HCT116 (cell line): ENCODE measurements around the gene GNAO1. TPM values are rescaled to one million over a fixed set of nuclear protein-coding genes. Genes with fewer than 3 reads are reported as not detected.

Experiments used
- ATAC-seq: fragments of 200-7000 bp; cut with Tn5 transposase; 2 replicates; pipeline ENCODE4 v1.9.1; 2020; ENCODE audit warnings: mild to moderate bottlenecking, moderate library complexity
- BruUV-seq: library from RNA; stranded (reverse); fragments of 400-500 nt; replicated peaks from 2 replicates; lab custom pipeline; 2021; lab: Mats Ljungman, UMichigan
- CTCF ChIA-PET: fragments of 300-600 bp; sonication (Branson Sonifier 250); formaldehyde crosslinking; loops from one replicate; lab custom pipeline; 2021; ENCODE audit warnings: antibody characterized with exemption; lab: Charles Lee
- POLR2A ChIA-PET: fragments of 300-600, 350-600 bp; sonication (Branson Sonifier 250); formaldehyde crosslinking; loops from one replicate; lab custom pipeline; 2021; ENCODE audit warnings: antibody characterized with exemption; lab: Charles Lee
- RAD21 ChIA-PET, 2 experiments: fragments of 300-600 bp; sonication (Branson Sonifier 250); formaldehyde crosslinking; loops; one replicate each; lab custom pipeline; 2023; ENCODE audit warnings: low total read pairs in 2 of 2; ENCODE audit not compliant: uncharacterized antibody in 2 of 2, unreplicated experiment in 2 of 2, low non-redundant PET in 1 of 2; lab: Charles Lee
- DNase-seq: peaks from one replicate; pipeline ENCODE4 v3.0.0-alpha.2; 2010; ENCODE audit warnings: low read depth, low spot score
- H2AFZ ChIP-seq: fragments of 200-600 bp; shearing (Covaris generic), sonication (generic); 2 replicates; pipeline ENCODE4 v1.6.1; 2017; ENCODE audit warnings: low read depth, mixed run types, mixed read lengths, antibody characterized with exemption, low read length; ENCODE audit not compliant: poor library complexity, severe bottlenecking
- H3K27ac ChIP-seq: 2 replicates; pipeline ENCODE4 v1.5.1; 2012; ENCODE audit warnings: low read depth, low read length
- H3K27me3 ChIP-seq: fragments of 200-600 bp; sonication (generic); 2 replicates; pipeline ENCODE4 v1.6.1; 2016; ENCODE audit warnings: mixed run types, low read length, mixed read lengths; ENCODE audit not compliant: insufficient read depth
- H3K36me3 ChIP-seq, 2 experiments: fragments of 200-500 bp in 1 of 2; fragments of 200-600 bp in 1 of 2; sonication (Bioruptor generic) in 1 of 2; sonication (generic) in 1 of 2; 2 replicates each; pipeline versions ENCODE4 v1.5.1 to v1.6.1; 2014 to 2016; ENCODE audit warnings: low read length in 2 of 2, inconsistent platforms in 1 of 2, mixed read lengths in 1 of 2, mixed run types in 1 of 2; ENCODE audit not compliant: insufficient read depth in 2 of 2, control insufficient read depth in 1 of 2
- H3K4me1 ChIP-seq, 2 experiments: fragments of 200-600 bp in 1 of 2; sonication (generic) in 1 of 2; 2 replicates each; pipeline versions ENCODE4 v1.5.1 to v1.6.1; 2012 to 2017; ENCODE audit warnings: low read length in 2 of 2, inconsistent platforms in 1 of 2, mild to moderate bottlenecking in 1 of 2, mixed read lengths in 1 of 2, mixed run types in 1 of 2, moderate library complexity in 1 of 2; ENCODE audit not compliant: insufficient read depth in 2 of 2, control insufficient read depth in 1 of 2
- H3K4me2 ChIP-seq: fragments of 200-600 bp; sonication (generic); 2 replicates; pipeline ENCODE4 v1.6.1; 2017; ENCODE audit warnings: mixed run types, low read length, mixed read lengths
- H3K4me3 ChIP-seq, 2 experiments: fragments of 200-600 bp in 1 of 2; sonication (generic) in 1 of 2; replicated peaks in 1 of 2; 2 replicates each; pipeline ENCODE4 v1.5.1; 2011 to 2016; ENCODE audit warnings: low read length in 2 of 2, control low read depth in 1 of 2, low read depth in 1 of 2, mild to moderate bottlenecking in 1 of 2, mixed read lengths in 1 of 2, mixed run types in 1 of 2
- H3K79me2 ChIP-seq: fragments of 200-600 bp; sonication (generic); 2 replicates; pipeline ENCODE4 v1.6.1; 2017; ENCODE audit warnings: mild to moderate bottlenecking, mixed run types, low read length, moderate library complexity, mixed read lengths; ENCODE audit not compliant: insufficient read depth
- H3K9ac ChIP-seq: fragments of 200-600 bp; sonication (generic); 2 replicates; pipeline ENCODE4 v1.6.1; 2016; ENCODE audit warnings: low read length, mixed read lengths
- H3K9me2 ChIP-seq: fragments of 200-600 bp; sonication (generic), shearing (Covaris generic); 2 replicates; pipeline ENCODE4 v1.6.1; 2017; ENCODE audit warnings: mixed run types, mild to moderate bottlenecking, moderate library complexity; ENCODE audit not compliant: insufficient read depth
- H3K9me3 ChIP-seq, 2 experiments: fragments of 200-500 bp in 1 of 2; fragments of 200-600 bp in 1 of 2; sonication (Bioruptor generic) in 1 of 2; sonication (generic) in 1 of 2; 2 replicates each; pipeline ENCODE4 v1.6.1; 2014 to 2017; ENCODE audit warnings: low read length in 2 of 2, mixed read lengths in 2 of 2, inconsistent platforms in 1 of 2, low read depth in 1 of 2, mild to moderate bottlenecking in 1 of 2, mixed run types in 1 of 2, moderate library complexity in 1 of 2; ENCODE audit not compliant: control insufficient read depth in 1 of 2, insufficient read depth in 1 of 2
- H4K20me1 ChIP-seq: fragments of 200-600 bp; sonication (generic), shearing (Covaris generic); 2 replicates; pipeline ENCODE4 v1.6.1; 2017; ENCODE audit warnings: mixed run types, mild to moderate bottlenecking, moderate library complexity; ENCODE audit not compliant: insufficient read depth
- CBX3 ChIP-seq: IDR thresholded peaks from 2 replicates; pipeline ENCODE4 v1.6.1; 2012; ENCODE audit warnings: low read depth
- CEBPB ChIP-seq: IDR thresholded peaks from 2 replicates; pipeline ENCODE4 v1.6.1; 2012; ENCODE audit warnings: low read depth
- EGR1 ChIP-seq: IDR thresholded peaks from 2 replicates; pipeline ENCODE4 v1.6.1; 2012; ENCODE audit warnings: low read depth
- ELF1 ChIP-seq: IDR thresholded peaks from 2 replicates; pipeline ENCODE4 v1.6.1; 2012; ENCODE audit warnings: low read depth, borderline replicate concordance
- EZH2 ChIP-seq: fragments of 200-600 bp; sonication (generic); IDR thresholded peaks from 2 replicates; pipeline ENCODE4 v1.6.1; 2017; ENCODE audit warnings: antibody characterized with exemption, mixed run types
- EZH2phosphoT487 ChIP-seq: fragments of 200-600 bp; IDR thresholded peaks from 2 replicates; pipeline ENCODE4 v1.6.1; 2018; ENCODE audit warnings: antibody characterized with exemption, borderline replicate concordance
- JUND ChIP-seq: IDR thresholded peaks from 2 replicates; pipeline ENCODE4 v1.6.1; 2012
- POLR2A ChIP-seq: IDR thresholded peaks from 2 replicates; pipeline ENCODE4 v1.7.0; 2011; ENCODE audit warnings: borderline replicate concordance; ENCODE audit not compliant: insufficient read depth, insufficient read length; ENCODE audit errors: extremely low read depth
- POLR2AphosphoS5 ChIP-seq: IDR thresholded peaks from 2 replicates; pipeline ENCODE4 v1.6.1; 2011; ENCODE audit warnings: mild to moderate bottlenecking, low read depth, low read length, moderate library complexity
- RAD21 ChIP-seq: IDR thresholded peaks from 2 replicates; pipeline ENCODE4 v1.6.1; 2012; ENCODE audit warnings: low read depth, mild to moderate bottlenecking
- SIN3A ChIP-seq: IDR thresholded peaks from 2 replicates; pipeline ENCODE4 v1.6.1; 2012; ENCODE audit warnings: low read depth
- SP1 ChIP-seq: IDR thresholded peaks from 2 replicates; pipeline ENCODE4 v1.6.1; 2012; ENCODE audit warnings: low read depth
- SRF ChIP-seq: IDR thresholded peaks from 2 replicates; pipeline ENCODE4 v1.6.1; 2012; ENCODE audit warnings: low read depth
- YY1 ChIP-seq: IDR thresholded peaks from 2 replicates; pipeline ENCODE4 v1.6.1; 2011; ENCODE audit warnings: low read length, low read depth, moderate library complexity, mild to moderate bottlenecking; ENCODE audit not compliant: insufficient replicate concordance; ENCODE audit errors: extremely low read depth
- ZFX ChIP-seq: fragments of 450-650 bp; IDR thresholded peaks from 2 replicates; pipeline ENCODE4 v1.6.1; 2017
- intact Hi-C: fragments of 100-400 bp; cut with micrococcal nuclease; formaldehyde crosslinking; loops from 2 replicates; pipeline ENCODE4 v1.10.0; 2022
- total RNA-seq: library from RNA; stranded (reverse); gene quantifications from one replicate; pipeline ENCODE4 v1.2.1, GENCODE V29; 2021; ENCODE audit not compliant: unreplicated experiment
- TF ChIP-seq, protein P1 (sequence below): IDR thresholded peaks from 2 replicates; pipeline ENCODE4 v1.6.1; 2012; ENCODE audit warnings: low read depth
- TF ChIP-seq, protein P2 (sequence below), 3 experiments: fragments of 200-600 bp in 1 of 3; sonication (generic) in 1 of 3; IDR thresholded peaks in 2 of 3; conservative IDR thresholded peaks in 1 of 3; 2 replicates each; pipeline ENCODE4 v1.5.1; 2012 to 2017; ENCODE audit warnings: low read depth in 2 of 3, low read length in 2 of 3, antibody characterized with exemption in 1 of 3, borderline replicate concordance in 1 of 3, control low read depth in 1 of 3, mild to moderate bottlenecking in 1 of 3, mixed read lengths in 1 of 3, mixed run types in 1 of 3, moderate library complexity in 1 of 3; ENCODE audit not compliant: insufficient read depth in 1 of 3
- TF ChIP-seq, protein P3 (sequence below): IDR thresholded peaks from 2 replicates; pipeline ENCODE4 v1.6.1; 2011; ENCODE audit warnings: mild to moderate bottlenecking, low read length, moderate library complexity; ENCODE audit not compliant: insufficient replicate concordance; ENCODE audit errors: extremely low read depth
- TF ChIP-seq, protein P4 (sequence below): IDR thresholded peaks from 2 replicates; pipeline ENCODE4 v1.6.1; 2012

Gene GNAO1
- total RNA-seq, 1 experiment from 2014 or later: 0.12 TPM

- H4K20me1 ChIP-seq: no peaks in the 10 kb centered on the region
- no peaks in the 10 kb centered on the region for H3K9me3 ChIP-seq
Measured at GRCh38 chr16:56302506-56302905, 111.2 kb downstream of the GNAO1 start.

More at GRCh38 chr16:56302506-56302905, 111.2 kb downstream of the GNAO1 start:
- POLR2A ChIA-PET: no interaction called here
- no peaks in the 10 kb centered on the region for H3K79me2 ChIP-seq
- no peaks in the 10 kb centered on the region for H3K27me3 ChIP-seq
- intact Hi-C loops: no loop called here
- ATAC-seq: no peak
- no peak overlapping the region for H3K9ac ChIP-seq
- no peaks in the 10 kb centered on the region for H3K4me1 ChIP-seq
- no peak overlapping the region for H3K4me3 ChIP-seq
- no peaks in the 10 kb centered on the region for H3K9me2 ChIP-seq
- no peak overlapping the region for H3K4me2 ChIP-seq
- no peak overlapping the region for H2AFZ ChIP-seq
- DNase-seq: no peak
- TF ChIP-seq POLR2A: no peak
- no peak for TF ChIP-seq CEBPB
- TF ChIP-seq, protein P1, sequence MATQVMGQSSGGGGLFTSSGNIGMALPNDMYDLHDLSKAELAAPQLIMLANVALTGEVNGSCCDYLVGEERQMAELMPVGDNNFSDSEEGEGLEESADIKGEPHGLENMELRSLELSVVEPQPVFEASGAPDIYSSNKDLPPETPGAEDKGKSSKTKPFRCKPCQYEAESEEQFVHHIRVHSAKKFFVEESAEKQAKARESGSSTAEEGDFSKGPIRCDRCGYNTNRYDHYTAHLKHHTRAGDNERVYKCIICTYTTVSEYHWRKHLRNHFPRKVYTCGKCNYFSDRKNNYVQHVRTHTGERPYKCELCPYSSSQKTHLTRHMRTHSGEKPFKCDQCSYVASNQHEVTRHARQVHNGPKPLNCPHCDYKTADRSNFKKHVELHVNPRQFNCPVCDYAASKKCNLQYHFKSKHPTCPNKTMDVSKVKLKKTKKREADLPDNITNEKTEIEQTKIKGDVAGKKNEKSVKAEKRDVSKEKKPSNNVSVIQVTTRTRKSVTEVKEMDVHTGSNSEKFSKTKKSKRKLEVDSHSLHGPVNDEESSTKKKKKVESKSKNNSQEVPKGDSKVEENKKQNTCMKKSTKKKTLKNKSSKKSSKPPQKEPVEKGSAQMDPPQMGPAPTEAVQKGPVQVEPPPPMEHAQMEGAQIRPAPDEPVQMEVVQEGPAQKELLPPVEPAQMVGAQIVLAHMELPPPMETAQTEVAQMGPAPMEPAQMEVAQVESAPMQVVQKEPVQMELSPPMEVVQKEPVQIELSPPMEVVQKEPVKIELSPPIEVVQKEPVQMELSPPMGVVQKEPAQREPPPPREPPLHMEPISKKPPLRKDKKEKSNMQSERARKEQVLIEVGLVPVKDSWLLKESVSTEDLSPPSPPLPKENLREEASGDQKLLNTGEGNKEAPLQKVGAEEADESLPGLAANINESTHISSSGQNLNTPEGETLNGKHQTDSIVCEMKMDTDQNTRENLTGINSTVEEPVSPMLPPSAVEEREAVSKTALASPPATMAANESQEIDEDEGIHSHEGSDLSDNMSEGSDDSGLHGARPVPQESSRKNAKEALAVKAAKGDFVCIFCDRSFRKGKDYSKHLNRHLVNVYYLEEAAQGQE: no peak
- no peak for TF ChIP-seq ELF1
- no peak for TF ChIP-seq JUND
- TF ChIP-seq, protein P2, sequence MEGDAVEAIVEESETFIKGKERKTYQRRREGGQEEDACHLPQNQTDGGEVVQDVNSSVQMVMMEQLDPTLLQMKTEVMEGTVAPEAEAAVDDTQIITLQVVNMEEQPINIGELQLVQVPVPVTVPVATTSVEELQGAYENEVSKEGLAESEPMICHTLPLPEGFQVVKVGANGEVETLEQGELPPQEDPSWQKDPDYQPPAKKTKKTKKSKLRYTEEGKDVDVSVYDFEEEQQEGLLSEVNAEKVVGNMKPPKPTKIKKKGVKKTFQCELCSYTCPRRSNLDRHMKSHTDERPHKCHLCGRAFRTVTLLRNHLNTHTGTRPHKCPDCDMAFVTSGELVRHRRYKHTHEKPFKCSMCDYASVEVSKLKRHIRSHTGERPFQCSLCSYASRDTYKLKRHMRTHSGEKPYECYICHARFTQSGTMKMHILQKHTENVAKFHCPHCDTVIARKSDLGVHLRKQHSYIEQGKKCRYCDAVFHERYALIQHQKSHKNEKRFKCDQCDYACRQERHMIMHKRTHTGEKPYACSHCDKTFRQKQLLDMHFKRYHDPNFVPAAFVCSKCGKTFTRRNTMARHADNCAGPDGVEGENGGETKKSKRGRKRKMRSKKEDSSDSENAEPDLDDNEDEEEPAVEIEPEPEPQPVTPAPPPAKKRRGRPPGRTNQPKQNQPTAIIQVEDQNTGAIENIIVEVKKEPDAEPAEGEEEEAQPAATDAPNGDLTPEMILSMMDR (IDR thresholded peaks at IDR 0.05 in 2 of 3, conservative IDR thresholded peaks at IDR 0.05 in 1 of 3; ENCODE audit: borderline replicate concordance in 1 of 3, insufficient read depth in 1 of 3, low read depth in 2 of 3, low read length in 2 of 3): no peak
- no peak for TF ChIP-seq EZH2phosphoT487
- TF ChIP-seq, protein P3, sequence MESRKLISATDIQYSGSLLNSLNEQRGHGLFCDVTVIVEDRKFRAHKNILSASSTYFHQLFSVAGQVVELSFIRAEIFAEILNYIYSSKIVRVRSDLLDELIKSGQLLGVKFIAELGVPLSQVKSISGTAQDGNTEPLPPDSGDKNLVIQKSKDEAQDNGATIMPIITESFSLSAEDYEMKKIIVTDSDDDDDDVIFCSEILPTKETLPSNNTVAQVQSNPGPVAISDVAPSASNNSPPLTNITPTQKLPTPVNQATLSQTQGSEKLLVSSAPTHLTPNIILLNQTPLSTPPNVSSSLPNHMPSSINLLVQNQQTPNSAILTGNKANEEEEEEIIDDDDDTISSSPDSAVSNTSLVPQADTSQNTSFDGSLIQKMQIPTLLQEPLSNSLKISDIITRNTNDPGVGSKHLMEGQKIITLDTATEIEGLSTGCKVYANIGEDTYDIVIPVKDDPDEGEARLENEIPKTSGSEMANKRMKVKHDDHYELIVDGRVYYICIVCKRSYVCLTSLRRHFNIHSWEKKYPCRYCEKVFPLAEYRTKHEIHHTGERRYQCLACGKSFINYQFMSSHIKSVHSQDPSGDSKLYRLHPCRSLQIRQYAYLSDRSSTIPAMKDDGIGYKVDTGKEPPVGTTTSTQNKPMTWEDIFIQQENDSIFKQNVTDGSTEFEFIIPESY: no peak
- no peak for TF ChIP-seq SP1
- no peak for TF ChIP-seq SRF
- TF ChIP-seq EZH2: no peak
- no peak for TF ChIP-seq EGR1
- TF ChIP-seq RAD21: no peak
- no peak for TF ChIP-seq SIN3A
- TF ChIP-seq, protein P4, sequence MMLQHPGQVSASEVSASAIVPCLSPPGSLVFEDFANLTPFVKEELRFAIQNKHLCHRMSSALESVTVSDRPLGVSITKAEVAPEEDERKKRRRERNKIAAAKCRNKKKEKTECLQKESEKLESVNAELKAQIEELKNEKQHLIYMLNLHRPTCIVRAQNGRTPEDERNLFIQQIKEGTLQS: no peak
- TF ChIP-seq CBX3: no peak
- no peak for TF ChIP-seq ZFX
- TF ChIP-seq POLR2AphosphoS5: no peak
- no peak for TF ChIP-seq YY1
- TF ChIP-seq, all 23 proteins: peak for 0
- H3K36me3 ChIP-seq: no peaks in the 10 kb centered on the region
- no peak overlapping the region for H3K27ac ChIP-seq
- no TSS peak for BruUV-seq
- RAD21 ChIA-PET: no interaction called here
- CTCF ChIA-PET: interaction anchor here (2.0 kb wide), 1 partner anchor 9 kb away, joined by 8 read pairs; no protein-coding TSS in a partner anchor
